AG09319 (cell line): ENCODE results near the gene FAM110D.
A peak's percentile ranks its signal among the peaks of the same experiment; 100 is the strongest.

ENCODE experiments used
- DNase-seq: peaks from one replicate; pipeline ENCODE4 v3.0.0-alpha.2; 2010; ENCODE audit warnings: low read depth; ENCODE audit errors: extremely low read depth
- TF ChIP-seq, protein P1 (sequence below): IDR thresholded peaks from 2 replicates; pipeline ENCODE4 v1.5.1; 2011; ENCODE audit warnings: low read depth, mild to moderate bottlenecking, inconsistent platforms, low read length, moderate library complexity

The FAM110D gene

DNA sequence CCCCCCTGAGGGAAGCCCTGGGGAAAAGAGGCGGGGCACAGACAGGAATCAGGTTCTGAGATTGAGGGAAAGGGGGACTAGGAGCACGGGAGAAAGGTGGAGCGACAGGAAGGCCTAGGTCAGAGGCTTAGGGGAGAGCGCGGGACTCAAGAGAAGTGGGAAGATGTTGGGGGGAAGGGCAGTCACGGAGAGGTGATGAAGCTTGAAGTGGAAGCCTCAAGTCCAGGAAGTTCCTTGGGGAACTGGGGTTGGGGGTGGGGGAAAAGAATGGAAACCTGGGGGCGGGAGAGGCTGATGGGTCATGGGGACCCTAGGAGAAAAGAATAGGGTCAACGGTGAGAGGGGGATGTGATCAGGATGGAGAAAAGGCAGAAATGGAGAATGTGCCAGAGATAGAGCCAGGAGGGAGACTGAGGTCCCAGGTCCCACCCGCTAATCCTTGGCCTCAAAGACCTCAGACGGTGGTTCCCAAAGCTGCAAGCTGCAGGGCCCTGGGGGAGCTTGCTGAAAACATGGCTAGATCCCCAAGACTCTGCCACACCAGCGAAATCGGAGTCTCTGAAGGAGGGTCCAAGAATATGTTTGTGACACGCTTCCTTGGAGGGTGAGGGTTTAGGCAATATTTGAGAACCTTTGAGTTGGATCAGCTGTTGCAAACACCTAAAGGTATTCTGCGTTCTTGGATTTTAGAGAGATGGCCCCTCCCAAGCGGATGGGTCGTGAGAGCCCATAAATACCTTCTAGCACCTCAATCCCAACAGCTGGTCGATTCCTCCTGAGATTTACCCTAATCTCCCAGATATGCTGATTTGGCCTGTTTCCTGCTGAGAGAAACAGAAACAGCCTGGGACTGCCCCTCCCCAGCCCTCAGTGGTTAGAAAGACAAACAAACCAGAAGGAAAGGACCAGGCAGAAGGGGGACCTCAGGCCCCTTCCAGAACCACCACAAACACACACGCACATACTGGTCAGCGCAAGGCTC, 6.3 kb downstream of the FAM110D start:
- TF ChIP-seq, protein P1, sequence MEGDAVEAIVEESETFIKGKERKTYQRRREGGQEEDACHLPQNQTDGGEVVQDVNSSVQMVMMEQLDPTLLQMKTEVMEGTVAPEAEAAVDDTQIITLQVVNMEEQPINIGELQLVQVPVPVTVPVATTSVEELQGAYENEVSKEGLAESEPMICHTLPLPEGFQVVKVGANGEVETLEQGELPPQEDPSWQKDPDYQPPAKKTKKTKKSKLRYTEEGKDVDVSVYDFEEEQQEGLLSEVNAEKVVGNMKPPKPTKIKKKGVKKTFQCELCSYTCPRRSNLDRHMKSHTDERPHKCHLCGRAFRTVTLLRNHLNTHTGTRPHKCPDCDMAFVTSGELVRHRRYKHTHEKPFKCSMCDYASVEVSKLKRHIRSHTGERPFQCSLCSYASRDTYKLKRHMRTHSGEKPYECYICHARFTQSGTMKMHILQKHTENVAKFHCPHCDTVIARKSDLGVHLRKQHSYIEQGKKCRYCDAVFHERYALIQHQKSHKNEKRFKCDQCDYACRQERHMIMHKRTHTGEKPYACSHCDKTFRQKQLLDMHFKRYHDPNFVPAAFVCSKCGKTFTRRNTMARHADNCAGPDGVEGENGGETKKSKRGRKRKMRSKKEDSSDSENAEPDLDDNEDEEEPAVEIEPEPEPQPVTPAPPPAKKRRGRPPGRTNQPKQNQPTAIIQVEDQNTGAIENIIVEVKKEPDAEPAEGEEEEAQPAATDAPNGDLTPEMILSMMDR: no peak
- no peak for DNase-seq

GRCh38 chr1:26166719-26167281, 7.9 kb downstream of the FAM110D start:
- no peak for DNase-seq
- TF ChIP-seq, protein P1: no peak

DNA sequence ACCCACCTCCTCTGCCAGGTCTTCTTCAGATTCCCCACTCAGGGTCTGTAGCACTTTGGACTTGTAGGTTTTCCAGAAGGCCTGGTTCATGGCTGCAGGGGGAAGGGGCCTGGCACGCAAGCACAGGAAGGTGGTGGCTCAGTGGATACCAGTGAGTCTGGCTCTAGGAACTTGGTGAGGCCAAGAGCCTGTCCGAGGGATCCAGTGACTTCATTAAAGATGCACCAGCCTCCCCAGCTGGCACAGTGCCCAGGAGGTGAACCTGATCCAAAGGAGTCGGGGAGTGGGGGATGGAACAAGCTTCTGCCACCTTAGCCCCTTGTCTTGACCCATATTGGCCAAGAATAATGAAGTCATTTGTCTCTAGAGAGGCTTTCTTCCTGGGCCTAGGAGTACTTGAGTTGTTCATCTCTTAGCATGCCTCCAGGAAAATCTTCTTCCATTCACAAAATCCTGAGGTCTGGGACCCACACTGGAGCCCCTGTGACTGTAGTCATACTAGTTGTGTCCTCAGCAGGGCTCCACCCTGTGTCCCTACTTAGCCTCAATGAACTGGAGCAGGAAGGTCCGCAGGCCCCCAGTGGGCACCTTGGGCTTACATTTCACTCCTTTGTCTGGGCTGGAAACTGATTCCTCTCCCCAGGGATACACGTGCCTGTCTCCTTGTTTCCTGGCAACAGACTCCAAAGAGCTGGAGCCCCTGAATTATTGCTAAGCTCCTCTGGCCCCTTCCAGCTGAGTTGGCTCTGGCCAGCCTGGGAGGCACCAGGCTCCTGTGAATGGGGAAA, 9.7 kb downstream of the FAM110D start, which contains the start of gene C1orf232:
Gene C1orf232 (minus strand): TSS at position 554 of the 788 bp plus-strand sequence. CDS start 464 bp downstream, at position 90.
- no peak for DNase-seq
- TF ChIP-seq, protein P1: no peak

- DNase-seq: no peak
- TF ChIP-seq, protein P1: no peak
These were observed 10.3 kb downstream of the FAM110D start for GRCh38 chr1:26169198-26169554.

- DNase-seq: peak; percentile 78
- TF ChIP-seq, protein P1: peak; percentile 91
These were observed 11.0 kb downstream of the FAM110D start, which contains the start of gene ZNF593 for GRCh38 chr1:26169669-26170471. ZNF593 (plus strand) TSS chr1:26169908; CDS start chr1:26169984, 76 bp downstream.

DNA sequence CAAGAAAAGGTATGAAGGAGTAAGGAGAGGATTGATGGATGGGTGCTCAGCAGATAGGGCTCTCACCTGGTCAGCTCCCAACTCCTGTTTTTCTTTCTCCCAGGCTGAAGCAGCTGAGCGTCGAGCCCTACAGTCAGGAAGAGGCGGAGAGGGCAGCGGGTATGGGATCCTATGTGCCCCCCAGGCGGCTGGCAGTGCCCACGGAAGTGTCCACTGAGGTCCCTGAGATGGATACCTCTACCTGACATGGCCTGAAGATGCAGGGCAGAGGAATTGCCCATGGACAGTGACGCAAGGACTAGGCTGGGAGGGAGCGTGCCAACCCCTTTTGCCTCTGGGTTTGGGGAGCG, 11.6 kb downstream of the FAM110D start:
- TF ChIP-seq, protein P1: no peak
- no peak for DNase-seq
